WTC11 (cell line): ENCODE measurements around the gene CHRNG.

Experiments used
- TF ChIP-seq, protein P1 (sequence below): fragments of 200-600 bp; IDR thresholded peaks from 2 replicates; pipeline ENCODE4 v1.8.0; 2022; ENCODE audit warnings: antibody characterized with exemption
- TF ChIP-seq, protein P2 (sequence below): sonication (generic); formaldehyde crosslinking; IDR thresholded peaks from 2 replicates; pipeline ENCODE4 v1.8.1; 2023; ENCODE audit warnings: mild to moderate bottlenecking, missing genetic modification reagents

DNA sequence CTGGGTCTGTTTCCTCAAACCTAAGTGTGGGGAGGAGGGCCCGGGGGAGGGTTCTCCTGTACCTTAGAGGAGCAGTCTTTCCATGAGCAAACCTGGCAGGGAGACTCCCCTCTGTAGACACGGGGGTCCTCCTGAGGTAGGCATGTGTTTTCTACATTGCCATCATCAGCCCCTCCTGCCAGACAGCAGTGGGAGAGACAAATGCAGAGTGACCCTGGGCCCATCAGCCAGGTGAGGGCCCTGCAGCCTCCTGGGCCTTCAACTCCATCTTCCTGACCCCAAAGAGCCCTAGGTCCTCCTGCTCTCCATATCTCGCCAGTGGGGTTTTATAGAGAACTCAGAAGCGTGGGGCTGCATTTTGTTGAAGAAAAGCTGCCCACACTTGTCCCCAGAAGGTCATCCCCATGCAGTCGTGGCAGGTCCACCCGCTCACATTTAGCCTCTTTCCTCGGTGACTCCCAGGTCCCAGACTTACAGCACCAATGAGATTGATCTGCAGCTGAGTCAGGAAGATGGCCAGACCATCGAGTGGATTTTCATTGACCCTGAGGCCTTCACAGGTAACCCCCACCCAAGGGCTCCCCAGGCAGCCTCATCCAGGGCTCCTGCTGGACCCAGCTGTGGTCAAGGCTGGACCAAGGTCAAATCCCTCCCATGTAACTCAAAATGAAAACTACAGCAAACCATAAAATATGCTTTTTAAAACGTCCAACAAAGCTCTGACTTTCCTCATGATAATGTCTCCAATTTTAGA, 2.6 kb downstream of the CHRNG start:
- TF ChIP-seq, protein P1, sequence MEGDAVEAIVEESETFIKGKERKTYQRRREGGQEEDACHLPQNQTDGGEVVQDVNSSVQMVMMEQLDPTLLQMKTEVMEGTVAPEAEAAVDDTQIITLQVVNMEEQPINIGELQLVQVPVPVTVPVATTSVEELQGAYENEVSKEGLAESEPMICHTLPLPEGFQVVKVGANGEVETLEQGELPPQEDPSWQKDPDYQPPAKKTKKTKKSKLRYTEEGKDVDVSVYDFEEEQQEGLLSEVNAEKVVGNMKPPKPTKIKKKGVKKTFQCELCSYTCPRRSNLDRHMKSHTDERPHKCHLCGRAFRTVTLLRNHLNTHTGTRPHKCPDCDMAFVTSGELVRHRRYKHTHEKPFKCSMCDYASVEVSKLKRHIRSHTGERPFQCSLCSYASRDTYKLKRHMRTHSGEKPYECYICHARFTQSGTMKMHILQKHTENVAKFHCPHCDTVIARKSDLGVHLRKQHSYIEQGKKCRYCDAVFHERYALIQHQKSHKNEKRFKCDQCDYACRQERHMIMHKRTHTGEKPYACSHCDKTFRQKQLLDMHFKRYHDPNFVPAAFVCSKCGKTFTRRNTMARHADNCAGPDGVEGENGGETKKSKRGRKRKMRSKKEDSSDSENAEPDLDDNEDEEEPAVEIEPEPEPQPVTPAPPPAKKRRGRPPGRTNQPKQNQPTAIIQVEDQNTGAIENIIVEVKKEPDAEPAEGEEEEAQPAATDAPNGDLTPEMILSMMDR = no peak
- TF ChIP-seq, protein P2, sequence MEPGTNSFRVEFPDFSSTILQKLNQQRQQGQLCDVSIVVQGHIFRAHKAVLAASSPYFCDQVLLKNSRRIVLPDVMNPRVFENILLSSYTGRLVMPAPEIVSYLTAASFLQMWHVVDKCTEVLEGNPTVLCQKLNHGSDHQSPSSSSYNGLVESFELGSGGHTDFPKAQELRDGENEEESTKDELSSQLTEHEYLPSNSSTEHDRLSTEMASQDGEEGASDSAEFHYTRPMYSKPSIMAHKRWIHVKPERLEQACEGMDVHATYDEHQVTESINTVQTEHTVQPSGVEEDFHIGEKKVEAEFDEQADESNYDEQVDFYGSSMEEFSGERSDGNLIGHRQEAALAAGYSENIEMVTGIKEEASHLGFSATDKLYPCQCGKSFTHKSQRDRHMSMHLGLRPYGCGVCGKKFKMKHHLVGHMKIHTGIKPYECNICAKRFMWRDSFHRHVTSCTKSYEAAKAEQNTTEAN = no peak
